Measurements from ENCODE around the gene ASCC1.

ASCC1 gene

GRCh38 chr10:72171175-72171630, 44.9 kb downstream of the ASCC1 start:
- DNase-seq (ENCODE audit: low read depth), result peak; percentile 95
- no peak overlapping the region for H3K4me3 ChIP-seq (ENCODE audit: low read length)
- TF ChIP-seq CTCF (IDR thresholded peaks at IDR 0.05; ENCODE audit: insufficient read depth, low read depth, low read length, missing control alignments), result no peak

- no peak overlapping the region for H3K4me3 ChIP-seq (ENCODE audit: low read length)
- no peak for DNase-seq (ENCODE audit: low read depth)
- TF ChIP-seq CTCF (IDR thresholded peaks at IDR 0.05; ENCODE audit: insufficient read depth, low read depth, low read length, missing control alignments), result no peak
These were observed 45.3 kb downstream of the ASCC1 start for GRCh38 chr10:72170733-72171132.

- H3K4me3 ChIP-seq (ENCODE audit: low read length), result no peak overlapping the region
- no peak for TF ChIP-seq CTCF (IDR thresholded peaks at IDR 0.05; ENCODE audit: insufficient read depth, low read depth, low read length, missing control alignments)
- peak; percentile 22 for DNase-seq (ENCODE audit: low read depth)
These were observed 45.8 kb downstream of the ASCC1 start for GRCh38 chr10:72170263-72170662.

GRCh38 chr10:72167118-72167517, 49.0 kb downstream of the ASCC1 start:
- no peak overlapping the region for H3K4me3 ChIP-seq (ENCODE audit: low read length)
- no peak for TF ChIP-seq CTCF (IDR thresholded peaks at IDR 0.05; ENCODE audit: insufficient read depth, low read depth, low read length, missing control alignments)
- DNase-seq (ENCODE audit: low read depth), result no peak

- no peak for TF ChIP-seq CTCF (IDR thresholded peaks at IDR 0.05; ENCODE audit: insufficient read depth, low read depth, low read length, missing control alignments)
- H3K4me3 ChIP-seq (ENCODE audit: low read length), result no peak overlapping the region
- DNase-seq (ENCODE audit: low read depth), result no peak
These were observed 51.5 kb downstream of the ASCC1 start for GRCh38 chr10:72164617-72165016.

GRCh38 chr10:72162978-72163377, 53.1 kb downstream of the ASCC1 start:
- peak; percentile 95 for DNase-seq (ENCODE audit: low read depth)
- TF ChIP-seq CTCF (IDR thresholded peaks at IDR 0.05; ENCODE audit: insufficient read depth, low read depth, low read length, missing control alignments), result no peak
- no peak overlapping the region for H3K4me3 ChIP-seq (ENCODE audit: low read length)

GRCh38 chr10:72158176-72158575, 57.9 kb downstream of the ASCC1 start:
- TF ChIP-seq CTCF (IDR thresholded peaks at IDR 0.05; ENCODE audit: insufficient read depth, low read depth, low read length, missing control alignments), result no peak
- H3K4me3 ChIP-seq (ENCODE audit: low read length), result no peak overlapping the region
- no peak for DNase-seq (ENCODE audit: low read depth)

Measured in epithelial cell of esophagus (primary cell).